Measurements from ENCODE around the gene FARS2. TPM values are rescaled to one million over a fixed set of nuclear protein-coding genes. Genes with fewer than 3 reads are reported as not detected.
A peak's percentile ranks its signal among the peaks of the same experiment; 100 is the strongest.
"Not testable (repeated sequence)": the region's sequence is repeated elsewhere in the genome, so short reads cannot be mapped to it uniquely, and the experiment has no call there.

Gene FARS2
- total RNA-seq, 2 donors from 2014 or later = 20.7 to 26.4 TPM

GRCh38 chr6:5778906-5779305 lies 517.6 kb downstream of the FARS2 start:
- no peaks in the 10 kb centered on the region for H3K9me3 ChIP-seq (ENCODE audit: control insufficient read depth, low read length, poor library complexity, severe bottlenecking)
- no peak for ATAC-seq
- Mint-ChIP-seq H3K36me3 (ENCODE audit: low read depth) (peaks cover 3% of the 10 kb centered on the region), H3K4me3 (no peak overlapping the region), H3K4me1 (peaks cover 3% of the 10 kb centered on the region), H3K27me3 (no peaks in the 10 kb centered on the region), H3K27ac (no peak overlapping the region)
- DNase-seq = no peak

GRCh38 chr6:5781019-5781418 lies 519.7 kb downstream of the FARS2 start:
- DNase-seq (no peak), ATAC-seq (no peak)
- Mint-ChIP-seq H3K27me3 (no peaks in the 10 kb centered on the region), H3K27ac (no peak overlapping the region), H3K4me1 (peaks cover 6% of the 10 kb centered on the region), H3K4me3 (no peak overlapping the region), H3K36me3 (ENCODE audit: low read depth) (peaks cover 3% of the 10 kb centered on the region)
- H3K9me3 ChIP-seq (ENCODE audit: control insufficient read depth, low read length, poor library complexity, severe bottlenecking) = no peaks in the 10 kb centered on the region

GRCh38 chr6:5781966-5782556 lies 520.7 kb downstream of the FARS2 start:
- H3K27me3 Mint-ChIP-seq = no peaks in the 10 kb centered on the region
- ATAC-seq (no peak), DNase-seq (no peak)
- peaks cover 3% of the 10 kb centered on the region for H3K36me3 Mint-ChIP-seq (ENCODE audit: low read depth)
- H3K27ac Mint-ChIP-seq = no peak overlapping the region
- no peak overlapping the region for H3K4me3 Mint-ChIP-seq
- H3K9me3 ChIP-seq (ENCODE audit: control insufficient read depth, low read length, poor library complexity, severe bottlenecking) = no peaks in the 10 kb centered on the region
- H3K4me1 Mint-ChIP-seq = peaks cover 9% of the 10 kb centered on the region

GRCh38 chr6:5782783-5783547 lies 521.7 kb downstream of the FARS2 start:
- DNase-seq (no peak), ATAC-seq (no peak)
- Mint-ChIP-seq H3K36me3 (ENCODE audit: low read depth) (peaks cover 3% of the 10 kb centered on the region), H3K27ac (no peak overlapping the region), H3K27me3 (no peaks in the 10 kb centered on the region), H3K4me3 (no peak overlapping the region), H3K4me1 (peaks cover 13% of the 10 kb centered on the region)
- H3K9me3 ChIP-seq (ENCODE audit: control insufficient read depth, low read length, poor library complexity, severe bottlenecking) = no peaks in the 10 kb centered on the region

GRCh38 chr6:5783584-5784089 lies 522.3 kb downstream of the FARS2 start:
- Mint-ChIP-seq H3K27me3 (no peaks in the 10 kb centered on the region), H3K27ac (no peak overlapping the region), H3K4me1 (peaks cover 13% of the 10 kb centered on the region), H3K36me3 (ENCODE audit: low read depth) (no peaks in the 10 kb centered on the region), H3K4me3 (no peak overlapping the region)
- no peak for DNase-seq
- ATAC-seq = no peak
- H3K9me3 ChIP-seq (ENCODE audit: control insufficient read depth, low read length, poor library complexity, severe bottlenecking) = no peaks in the 10 kb centered on the region

GRCh38 chr6:5785249-5785648 lies 523.9 kb downstream of the FARS2 start:
- no peak overlapping the region for H3K4me3 Mint-ChIP-seq
- DNase-seq (no peak), ATAC-seq (no peak)

GRCh38 chr6:5786321-5786968 lies 525.1 kb downstream of the FARS2 start:
- peaks cover 13% of the 10 kb centered on the region for H3K4me1 Mint-ChIP-seq
- no peaks in the 10 kb centered on the region for H3K36me3 Mint-ChIP-seq (ENCODE audit: low read depth)
- ATAC-seq (no peak), DNase-seq (no peak)
- no peaks in the 10 kb centered on the region for H3K27me3 Mint-ChIP-seq
- H3K4me3 Mint-ChIP-seq = no peak overlapping the region
- no peaks in the 10 kb centered on the region for H3K9me3 ChIP-seq (ENCODE audit: control insufficient read depth, low read length, poor library complexity, severe bottlenecking)
- H3K27ac Mint-ChIP-seq = no peak overlapping the region

More at GRCh38 chr6:5785249-5785648, 523.9 kb downstream of the FARS2 start:
- Mint-ChIP-seq H3K36me3 (ENCODE audit: low read depth) (no peaks in the 10 kb centered on the region), H3K4me1 (peaks cover 13% of the 10 kb centered on the region), H3K27ac (no peak overlapping the region), H3K27me3 (no peaks in the 10 kb centered on the region)
- H3K9me3 ChIP-seq (ENCODE audit: control insufficient read depth, low read length, poor library complexity, severe bottlenecking) = no peaks in the 10 kb centered on the region

- ATAC-seq (no peak), DNase-seq (no peak)
- Mint-ChIP-seq H3K27ac (no peak overlapping the region), H3K27me3 (no peaks in the 10 kb centered on the region), H3K4me1 (peaks cover 13% of the 10 kb centered on the region), H3K4me3 (no peak overlapping the region), H3K36me3 (ENCODE audit: low read depth) (no peaks in the 10 kb centered on the region)
- H3K9me3 ChIP-seq (ENCODE audit: control insufficient read depth, low read length, poor library complexity, severe bottlenecking) = no peaks in the 10 kb centered on the region
Measured at GRCh38 chr6:5786969-5787720, 525.8 kb downstream of the FARS2 start.

GRCh38 chr6:5789426-5789825 lies 528.1 kb downstream of the FARS2 start:
- not testable (repeated sequence) for DNase-seq; H3K4me3 Mint-ChIP-seq; H3K27ac Mint-ChIP-seq; H3K9me3 ChIP-seq (ENCODE audit: control insufficient read depth, low read length, poor library complexity, severe bottlenecking); ATAC-seq; H3K36me3 Mint-ChIP-seq (ENCODE audit: low read depth); H3K27me3 Mint-ChIP-seq; H3K4me1 Mint-ChIP-seq

GRCh38 chr6:5796555-5796954 lies 535.2 kb downstream of the FARS2 start:
- H3K27me3 Mint-ChIP-seq; H3K4me3 Mint-ChIP-seq; DNase-seq; H3K9me3 ChIP-seq (ENCODE audit: control insufficient read depth, low read length, poor library complexity, severe bottlenecking); H3K4me1 Mint-ChIP-seq; H3K36me3 Mint-ChIP-seq (ENCODE audit: low read depth); ATAC-seq; H3K27ac Mint-ChIP-seq: not testable (repeated sequence)

- ATAC-seq; H3K36me3 Mint-ChIP-seq (ENCODE audit: low read depth): not testable (repeated sequence)
Measured at GRCh38 chr6:5806406-5806805, 545.1 kb downstream of the FARS2 start.

GRCh38 chr6:5809450-5809849 lies 548.1 kb downstream of the FARS2 start:
- Mint-ChIP-seq H3K36me3 (ENCODE audit: low read depth) (no peaks in the 10 kb centered on the region), H3K4me1 (peaks cover 27% of the 10 kb centered on the region), H3K27ac (peak overlapping the region; percentile 64), H3K4me3 (no peak overlapping the region), H3K27me3 (no peaks in the 10 kb centered on the region)
- no peak for ATAC-seq
- DNase-seq = no peak
- no peaks in the 10 kb centered on the region for H3K9me3 ChIP-seq (ENCODE audit: control insufficient read depth, low read length, poor library complexity, severe bottlenecking)

More at GRCh38 chr6:5806406-5806805, 545.1 kb downstream of the FARS2 start:
- H3K9me3 ChIP-seq (ENCODE audit: control insufficient read depth, low read length, poor library complexity, severe bottlenecking); DNase-seq; H3K4me3 Mint-ChIP-seq; H3K27ac Mint-ChIP-seq; H3K27me3 Mint-ChIP-seq: not testable (repeated sequence)
- peaks cover 12% of the 10 kb centered on the region for H3K4me1 Mint-ChIP-seq

- Mint-ChIP-seq H3K4me1 (peaks cover 28% of the 10 kb centered on the region), H3K27ac (no peak overlapping the region), H3K4me3 (no peak overlapping the region), H3K36me3 (ENCODE audit: low read depth) (no peaks in the 10 kb centered on the region), H3K27me3 (no peaks in the 10 kb centered on the region)
- DNase-seq = no peak
- no peaks in the 10 kb centered on the region for H3K9me3 ChIP-seq (ENCODE audit: control insufficient read depth, low read length, poor library complexity, severe bottlenecking)
- ATAC-seq = no peak
Measured at GRCh38 chr6:5811997-5812396, 550.7 kb downstream of the FARS2 start.

Data from T-helper 17 cell (primary cell).